ENCODE data around the gene REPS1. TPM values are rescaled to one million over a fixed set of nuclear protein-coding genes. Genes with fewer than 3 reads are reported as not detected.

The REPS1 gene
- total RNA-seq, 1 experiment from 2014 or later, result 28.6 TPM

DNA sequence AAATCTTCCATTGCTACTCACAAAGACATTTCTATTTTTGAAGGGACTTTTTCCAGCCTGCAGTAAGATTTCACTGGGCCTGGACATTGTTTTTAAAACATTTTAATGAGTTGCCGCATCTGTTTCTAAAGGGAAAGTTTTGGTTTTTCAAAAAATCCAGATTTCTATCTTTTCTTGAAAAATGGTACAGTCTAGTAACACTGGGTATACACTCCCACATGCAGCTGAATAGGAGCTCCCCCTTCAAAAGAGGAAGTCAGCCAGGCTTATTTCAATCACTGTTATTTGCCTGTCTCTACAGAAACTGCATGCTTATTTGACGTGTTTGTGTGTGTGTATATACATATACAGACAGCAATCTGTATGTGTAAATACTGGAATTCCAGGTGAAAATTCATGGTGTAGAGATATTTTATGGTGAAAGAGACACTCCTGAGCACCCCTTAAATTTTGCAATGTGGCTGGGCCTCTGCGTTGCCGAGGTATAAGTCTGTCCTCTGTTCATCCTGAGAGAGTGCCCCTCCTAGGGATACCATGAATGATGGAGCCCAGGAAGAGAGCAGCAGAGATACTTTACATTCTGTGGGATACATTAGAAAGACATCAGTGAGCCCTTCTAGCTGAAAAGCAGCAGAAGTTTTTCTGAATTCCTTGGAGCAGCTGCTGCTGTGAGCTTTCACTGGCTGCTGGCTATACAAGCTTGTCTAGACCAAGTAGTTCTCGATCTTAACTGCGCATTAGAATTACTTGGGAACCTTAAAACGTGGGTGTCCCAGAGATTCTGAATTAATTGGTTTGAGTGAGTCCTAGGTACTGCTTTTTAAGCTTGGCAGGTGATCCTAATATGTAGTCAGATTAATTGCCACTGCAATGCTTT, 28.5 kb upstream of the REPS1 start:
- H3K4me1 ChIP-seq (ENCODE audit: control insufficient read depth, insufficient read depth, low read length), result no peaks in the 10 kb centered on the region
- ChIA-PET CTCF (no interaction called here), POLR2A (no interaction called here)
- no peak for DNase-seq (ENCODE audit: low read depth, low spot score)
- H3K36me3 ChIP-seq (ENCODE audit: control insufficient read depth, insufficient read depth, low read length), result no peaks in the 10 kb centered on the region
- no peak overlapping the region for H3K4me3 ChIP-seq (ENCODE audit: low read depth in 2 of 2, low read length in 2 of 2)
- in situ Hi-C loops (cut with HindIII; ENCODE audit: low pct_unique_long_range_greater_than_20kb, low sequenced_read_pairs), result no loop called here
- no peak for ATAC-seq
- H3K9me3 ChIP-seq (ENCODE audit: control insufficient read depth, insufficient read depth, low read depth, low read length), result no peaks in the 10 kb centered on the region
- H3K27me3 ChIP-seq (ENCODE audit: control insufficient read depth, insufficient read depth, low read length), result peaks cover 7% of the 10 kb centered on the region; the same call in 1 of the 2 replicates
- BruUV-seq (replicated peaks), result no TSS peak
- no peak overlapping the region for H3K27ac ChIP-seq (ENCODE audit: low read length)
- TF ChIP-seq POLR2AphosphoS5 (IDR thresholded peaks at IDR 0.05; ENCODE audit: low read depth, low read length) (no peak), SIN3A (IDR thresholded peaks at IDR 0.05; ENCODE audit: borderline replicate concordance, insufficient read depth, low read depth, low read length) (no peak), REST (IDR thresholded peaks at IDR 0.05; ENCODE audit: insufficient read depth in 1 of 2, low read depth in 2 of 2, low read length in 1 of 2) (no peak), TCF7L2 (IDR thresholded peaks at IDR 0.05; ENCODE audit: low read depth, low read length) (no peak)
- TF ChIP-seq, protein P1, sequence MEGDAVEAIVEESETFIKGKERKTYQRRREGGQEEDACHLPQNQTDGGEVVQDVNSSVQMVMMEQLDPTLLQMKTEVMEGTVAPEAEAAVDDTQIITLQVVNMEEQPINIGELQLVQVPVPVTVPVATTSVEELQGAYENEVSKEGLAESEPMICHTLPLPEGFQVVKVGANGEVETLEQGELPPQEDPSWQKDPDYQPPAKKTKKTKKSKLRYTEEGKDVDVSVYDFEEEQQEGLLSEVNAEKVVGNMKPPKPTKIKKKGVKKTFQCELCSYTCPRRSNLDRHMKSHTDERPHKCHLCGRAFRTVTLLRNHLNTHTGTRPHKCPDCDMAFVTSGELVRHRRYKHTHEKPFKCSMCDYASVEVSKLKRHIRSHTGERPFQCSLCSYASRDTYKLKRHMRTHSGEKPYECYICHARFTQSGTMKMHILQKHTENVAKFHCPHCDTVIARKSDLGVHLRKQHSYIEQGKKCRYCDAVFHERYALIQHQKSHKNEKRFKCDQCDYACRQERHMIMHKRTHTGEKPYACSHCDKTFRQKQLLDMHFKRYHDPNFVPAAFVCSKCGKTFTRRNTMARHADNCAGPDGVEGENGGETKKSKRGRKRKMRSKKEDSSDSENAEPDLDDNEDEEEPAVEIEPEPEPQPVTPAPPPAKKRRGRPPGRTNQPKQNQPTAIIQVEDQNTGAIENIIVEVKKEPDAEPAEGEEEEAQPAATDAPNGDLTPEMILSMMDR (IDR thresholded peaks at IDR 0.05), result no peak
- intact Hi-C loops (cut with micrococcal nuclease; ENCODE audit: unreplicated experiment), result no loop called here

DNA sequence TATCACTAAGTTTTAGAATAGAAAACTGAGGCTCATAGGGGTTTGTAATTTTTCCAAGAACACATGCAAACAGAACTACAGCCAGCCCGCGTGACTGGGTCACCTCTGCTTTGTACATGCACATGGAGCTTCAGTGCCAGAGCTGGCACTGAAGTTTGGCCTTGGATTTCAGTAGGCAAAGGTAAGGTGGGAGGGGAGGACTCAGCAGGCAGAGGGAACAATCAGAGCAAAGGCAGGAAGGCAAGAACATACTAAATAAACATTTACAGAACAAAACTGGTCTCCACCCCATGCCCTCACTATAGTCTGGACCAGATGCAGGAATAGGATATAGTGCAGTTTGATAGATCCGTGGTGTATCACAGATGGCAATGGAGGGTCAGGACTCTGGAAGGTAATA, 26.9 kb upstream of the REPS1 start:
- ATAC-seq (no peak), DNase-seq (ENCODE audit: low read depth, low spot score) (no peak)
- in situ Hi-C loops (cut with HindIII; ENCODE audit: low pct_unique_long_range_greater_than_20kb, low sequenced_read_pairs) (no loop called here), intact Hi-C loops (cut with micrococcal nuclease; ENCODE audit: unreplicated experiment) (no loop called here)
- BruUV-seq (replicated peaks), result no TSS peak
- TF ChIP-seq TCF7L2 (IDR thresholded peaks at IDR 0.05; ENCODE audit: low read depth, low read length), result no peak
- TF ChIP-seq POLR2AphosphoS5 (IDR thresholded peaks at IDR 0.05; ENCODE audit: low read depth, low read length), result no peak
- TF ChIP-seq SIN3A (IDR thresholded peaks at IDR 0.05; ENCODE audit: borderline replicate concordance, insufficient read depth, low read depth, low read length), result no peak
- TF ChIP-seq, protein P1 (IDR thresholded peaks at IDR 0.05), result no peak
- TF ChIP-seq REST (IDR thresholded peaks at IDR 0.05; ENCODE audit: insufficient read depth in 1 of 2, low read depth in 2 of 2, low read length in 1 of 2), result no peak
- no peaks in the 10 kb centered on the region for H3K36me3 ChIP-seq (ENCODE audit: control insufficient read depth, insufficient read depth, low read length)
- H3K4me1 ChIP-seq (ENCODE audit: control insufficient read depth, insufficient read depth, low read length), result no peaks in the 10 kb centered on the region
- H3K9me3 ChIP-seq (ENCODE audit: control insufficient read depth, insufficient read depth, low read depth, low read length), result no peaks in the 10 kb centered on the region
- peaks cover 8% of the 10 kb centered on the region; the same call in 1 of the 2 replicates for H3K27me3 ChIP-seq (ENCODE audit: control insufficient read depth, insufficient read depth, low read length)
- ChIA-PET POLR2A (no interaction called here), CTCF (no interaction called here)
- H3K27ac ChIP-seq (ENCODE audit: low read length), result no peak overlapping the region
- H3K4me3 ChIP-seq (ENCODE audit: low read depth in 2 of 2, low read length in 2 of 2), result no peak overlapping the region

All from Panc1 (cell line).